22Rv1 (cell line): Measurements from ENCODE around the gene GOLPH3.

Experiments
- ZFX ChIP-seq: fragments of 450-650 bp; IDR thresholded peaks from 2 replicates; pipeline ENCODE4 v1.6.1; 2017; ENCODE audit warnings: antibody characterized with exemption, borderline replicate concordance
- TF ChIP-seq, protein P1 (sequence below): fragments of 450-650 bp; IDR thresholded peaks from 2 replicates; pipeline ENCODE4 v1.5.1; 2017; ENCODE audit warnings: mild to moderate bottlenecking

DNA sequence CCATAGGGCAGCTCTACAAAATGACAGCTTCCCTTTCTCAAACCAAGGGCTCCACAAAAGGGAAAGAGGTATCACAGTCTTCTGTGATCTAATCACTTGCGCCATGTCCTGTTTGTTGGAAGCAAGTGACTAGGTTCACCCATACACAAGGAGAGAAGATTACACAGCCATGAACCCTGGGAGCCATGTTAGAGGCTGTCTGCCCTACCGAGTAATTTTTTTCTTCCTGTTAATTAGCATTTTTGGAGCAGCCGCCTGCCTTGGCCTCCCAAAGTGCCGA, 33.2 kb upstream of the GOLPH3 start:
- TF ChIP-seq, protein P1, sequence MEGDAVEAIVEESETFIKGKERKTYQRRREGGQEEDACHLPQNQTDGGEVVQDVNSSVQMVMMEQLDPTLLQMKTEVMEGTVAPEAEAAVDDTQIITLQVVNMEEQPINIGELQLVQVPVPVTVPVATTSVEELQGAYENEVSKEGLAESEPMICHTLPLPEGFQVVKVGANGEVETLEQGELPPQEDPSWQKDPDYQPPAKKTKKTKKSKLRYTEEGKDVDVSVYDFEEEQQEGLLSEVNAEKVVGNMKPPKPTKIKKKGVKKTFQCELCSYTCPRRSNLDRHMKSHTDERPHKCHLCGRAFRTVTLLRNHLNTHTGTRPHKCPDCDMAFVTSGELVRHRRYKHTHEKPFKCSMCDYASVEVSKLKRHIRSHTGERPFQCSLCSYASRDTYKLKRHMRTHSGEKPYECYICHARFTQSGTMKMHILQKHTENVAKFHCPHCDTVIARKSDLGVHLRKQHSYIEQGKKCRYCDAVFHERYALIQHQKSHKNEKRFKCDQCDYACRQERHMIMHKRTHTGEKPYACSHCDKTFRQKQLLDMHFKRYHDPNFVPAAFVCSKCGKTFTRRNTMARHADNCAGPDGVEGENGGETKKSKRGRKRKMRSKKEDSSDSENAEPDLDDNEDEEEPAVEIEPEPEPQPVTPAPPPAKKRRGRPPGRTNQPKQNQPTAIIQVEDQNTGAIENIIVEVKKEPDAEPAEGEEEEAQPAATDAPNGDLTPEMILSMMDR: no peak
- no peak for TF ChIP-seq ZFX
